ENCODE data around the gene PANK4.

Gene PANK4

DNA sequence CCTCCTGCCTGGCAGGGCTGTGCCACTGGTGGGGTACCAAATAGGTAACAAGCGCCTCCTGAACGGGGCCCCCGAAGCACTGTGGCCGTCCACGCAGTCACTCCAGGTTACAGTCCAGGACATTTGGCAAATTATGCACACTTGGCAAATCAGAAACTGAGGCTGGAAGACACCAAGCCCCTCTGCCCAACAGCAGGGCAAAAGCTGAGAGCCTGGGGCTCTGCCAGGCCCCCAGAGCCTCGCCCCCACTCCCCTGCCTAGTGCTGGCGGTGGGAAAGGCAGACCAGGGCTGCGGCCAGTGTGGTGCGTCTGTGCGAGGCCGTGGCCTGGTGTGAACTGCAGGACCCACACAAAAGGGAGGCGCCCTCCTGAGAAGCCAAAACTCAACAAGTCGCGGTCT, 9.4 kb downstream of the PANK4 start:
- no peak for DNase-seq (ENCODE audit: low read depth in 1 of 2, low spot score in 1 of 2)
- in situ Hi-C loops (cut with HindIII; ENCODE audit: low pct_unique_long_range_greater_than_20kb, low sequenced_read_pairs) = no loop called here
- no peak for TF ChIP-seq JUND (IDR thresholded peaks at IDR 0.05; ENCODE audit: low read depth)

DNA sequence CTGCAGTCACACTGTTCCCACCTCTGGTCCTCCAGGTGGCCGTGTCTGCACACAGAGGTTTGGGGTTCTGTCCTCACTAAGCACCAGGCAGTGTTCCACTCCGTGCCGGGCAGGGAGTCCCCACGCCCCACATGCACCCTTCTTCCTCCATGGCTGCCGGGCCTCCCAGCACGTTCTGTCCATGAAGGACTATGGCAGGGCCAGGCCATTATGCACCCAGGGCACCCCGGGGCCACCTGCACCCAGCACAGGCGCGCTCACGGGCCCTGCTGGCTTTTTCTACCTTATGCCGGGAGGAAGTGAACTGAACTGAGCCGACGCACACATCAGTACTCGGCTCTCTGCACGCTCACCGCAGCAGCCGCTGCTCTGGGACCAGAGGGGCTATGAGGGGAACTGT, 10.3 kb downstream of the PANK4 start:
- in situ Hi-C loops (cut with HindIII; ENCODE audit: low pct_unique_long_range_greater_than_20kb, low sequenced_read_pairs) = no loop called here
- no peak for DNase-seq (ENCODE audit: low read depth in 1 of 2, low spot score in 1 of 2)
- no peak for TF ChIP-seq JUND (IDR thresholded peaks at IDR 0.05; ENCODE audit: low read depth)

DNA sequence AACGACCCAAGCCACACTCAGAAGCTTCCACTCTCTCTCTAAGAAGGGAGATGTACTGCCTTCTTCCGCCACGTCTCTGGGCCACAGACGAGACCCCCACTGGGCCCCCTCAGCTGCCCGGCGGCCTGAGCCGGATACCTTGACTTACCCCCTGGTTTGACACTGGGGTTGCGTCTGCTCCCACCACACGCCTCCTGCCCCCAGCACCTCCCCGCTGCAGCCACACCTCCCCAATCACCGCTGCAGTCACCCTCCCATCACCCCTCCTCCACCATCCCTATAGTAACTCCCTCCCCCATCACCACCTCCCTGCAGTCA, 10.7 kb downstream of the PANK4 start:
- TF ChIP-seq JUND (IDR thresholded peaks at IDR 0.05; ENCODE audit: low read depth) = no peak
- in situ Hi-C loops (cut with HindIII; ENCODE audit: low pct_unique_long_range_greater_than_20kb, low sequenced_read_pairs) = no loop called here

DNA sequence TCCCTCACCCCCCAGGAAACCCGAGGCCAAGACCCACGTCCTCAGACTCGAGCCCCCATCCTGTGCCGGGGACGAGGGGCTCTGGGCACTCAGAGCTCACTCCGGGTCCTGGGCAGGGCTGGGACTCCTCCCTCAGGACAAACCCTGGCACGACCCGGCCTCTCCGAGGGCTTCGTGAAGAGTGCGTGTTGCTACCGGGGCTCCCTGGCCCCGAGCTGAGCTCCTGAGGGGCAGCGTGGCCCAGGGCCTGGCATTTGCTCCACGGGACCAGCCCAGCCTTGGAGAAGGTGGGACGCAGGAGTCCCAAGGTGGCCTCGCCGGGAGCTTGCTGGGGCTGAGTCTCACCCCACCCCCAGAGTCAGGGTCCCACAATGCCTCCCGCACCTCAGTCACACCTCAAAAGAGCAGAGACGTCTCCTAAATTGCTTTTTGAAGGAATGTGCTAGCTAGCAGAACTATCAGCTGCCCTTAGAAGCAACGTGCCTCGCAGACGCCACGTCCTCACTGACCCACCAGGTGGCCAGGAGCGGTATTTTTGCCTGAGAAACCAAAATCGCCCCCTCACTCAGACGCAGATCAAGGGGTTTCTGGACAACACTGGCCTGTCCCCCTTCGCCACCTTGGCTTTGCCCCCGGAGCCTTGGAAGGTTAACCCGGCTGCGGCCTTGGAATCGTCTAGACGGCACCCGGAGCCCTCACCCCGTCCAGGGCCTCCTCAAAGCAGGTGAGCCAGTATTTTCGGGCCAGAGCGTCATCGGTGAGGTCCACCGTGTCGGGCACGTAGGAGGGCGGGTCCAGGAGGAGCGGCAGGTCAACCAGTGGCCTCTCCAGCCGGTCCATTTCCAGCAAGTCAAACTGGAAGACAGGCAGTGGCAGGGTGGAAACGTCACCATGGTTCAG, 11.3 kb downstream of the PANK4 start:
- DNase-seq (ENCODE audit: low read depth in 1 of 2, low spot score in 1 of 2) = no peak
- in situ Hi-C loops (cut with HindIII; ENCODE audit: low pct_unique_long_range_greater_than_20kb, low sequenced_read_pairs) = no loop called here
- no peak for TF ChIP-seq JUND (IDR thresholded peaks at IDR 0.05; ENCODE audit: low read depth)

More for the DNA sequence above, 10.7 kb downstream of the PANK4 start:
- no peak for DNase-seq (ENCODE audit: low read depth in 1 of 2, low spot score in 1 of 2)

DNA sequence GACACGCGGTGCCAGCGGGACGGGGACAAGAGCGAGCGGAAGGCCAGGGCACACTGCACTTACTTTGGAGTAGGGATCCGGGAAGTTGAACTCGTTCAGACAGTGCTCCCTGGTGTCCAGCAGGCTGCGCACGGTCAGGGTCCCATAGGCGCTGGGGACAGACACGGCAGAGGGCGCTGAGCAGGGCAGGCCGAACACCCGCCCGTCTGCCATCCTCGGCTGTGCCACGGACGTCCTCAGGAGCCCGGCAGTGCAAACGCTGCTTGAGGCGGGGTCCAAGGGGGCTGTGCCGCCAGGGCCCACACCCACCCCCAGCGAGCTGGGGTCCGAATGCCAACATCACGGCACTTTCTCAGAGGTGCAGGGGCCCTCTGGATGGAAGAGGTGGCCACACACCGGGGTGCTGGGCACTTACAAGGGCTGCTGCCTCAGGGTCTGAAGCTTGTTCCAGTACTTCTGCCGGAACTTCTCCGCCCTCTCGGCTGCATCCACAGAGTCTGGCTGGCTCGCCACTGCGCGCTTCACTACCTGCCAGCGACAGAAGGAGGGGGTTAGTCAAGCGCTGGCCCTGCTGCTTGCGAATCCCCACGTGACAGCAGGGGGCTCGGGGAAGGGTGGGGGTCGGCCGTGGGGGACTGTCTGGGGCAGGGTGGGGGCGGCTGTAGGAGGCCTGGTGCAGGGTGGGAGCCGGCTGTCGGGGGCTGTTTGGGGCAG, 12.3 kb downstream of the PANK4 start:
- in situ Hi-C loops (cut with HindIII; ENCODE audit: low pct_unique_long_range_greater_than_20kb, low sequenced_read_pairs) = no loop called here
- no peak for TF ChIP-seq JUND (IDR thresholded peaks at IDR 0.05; ENCODE audit: low read depth)
- no peak for DNase-seq (ENCODE audit: low read depth in 1 of 2, low spot score in 1 of 2)

DNA sequence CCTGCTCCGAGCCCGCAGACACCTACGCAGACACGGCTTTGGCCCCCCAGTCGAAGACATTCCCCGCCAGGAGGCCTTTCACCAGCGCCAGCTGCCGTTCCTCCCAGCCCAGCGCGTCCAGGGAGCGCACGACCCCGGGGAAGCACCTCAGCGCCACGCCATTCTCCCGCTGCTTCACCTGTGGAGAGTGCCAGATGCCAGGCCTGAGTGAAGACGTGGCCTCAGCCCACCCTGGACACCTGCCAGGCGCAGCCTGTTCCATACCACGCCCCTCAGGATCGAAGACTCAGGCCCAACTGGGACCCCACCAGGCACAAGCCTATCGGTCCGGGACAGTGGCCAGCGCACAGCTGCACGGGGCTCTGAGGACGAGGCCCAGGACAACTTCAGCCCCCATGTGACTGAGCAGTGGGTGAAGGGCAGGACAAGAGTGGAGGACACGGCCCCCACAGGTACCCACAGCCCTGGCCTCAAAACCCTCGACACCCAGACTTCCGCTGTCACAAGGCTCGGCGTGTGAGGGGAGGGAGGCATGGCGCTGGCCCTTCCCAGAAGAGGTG, 13.5 kb downstream of the PANK4 start:
- no peak for DNase-seq (ENCODE audit: low read depth in 1 of 2, low spot score in 1 of 2)
- no peak for TF ChIP-seq JUND (IDR thresholded peaks at IDR 0.05; ENCODE audit: low read depth)
- in situ Hi-C loops (cut with HindIII; ENCODE audit: low pct_unique_long_range_greater_than_20kb, low sequenced_read_pairs) = no loop called here

DNA sequence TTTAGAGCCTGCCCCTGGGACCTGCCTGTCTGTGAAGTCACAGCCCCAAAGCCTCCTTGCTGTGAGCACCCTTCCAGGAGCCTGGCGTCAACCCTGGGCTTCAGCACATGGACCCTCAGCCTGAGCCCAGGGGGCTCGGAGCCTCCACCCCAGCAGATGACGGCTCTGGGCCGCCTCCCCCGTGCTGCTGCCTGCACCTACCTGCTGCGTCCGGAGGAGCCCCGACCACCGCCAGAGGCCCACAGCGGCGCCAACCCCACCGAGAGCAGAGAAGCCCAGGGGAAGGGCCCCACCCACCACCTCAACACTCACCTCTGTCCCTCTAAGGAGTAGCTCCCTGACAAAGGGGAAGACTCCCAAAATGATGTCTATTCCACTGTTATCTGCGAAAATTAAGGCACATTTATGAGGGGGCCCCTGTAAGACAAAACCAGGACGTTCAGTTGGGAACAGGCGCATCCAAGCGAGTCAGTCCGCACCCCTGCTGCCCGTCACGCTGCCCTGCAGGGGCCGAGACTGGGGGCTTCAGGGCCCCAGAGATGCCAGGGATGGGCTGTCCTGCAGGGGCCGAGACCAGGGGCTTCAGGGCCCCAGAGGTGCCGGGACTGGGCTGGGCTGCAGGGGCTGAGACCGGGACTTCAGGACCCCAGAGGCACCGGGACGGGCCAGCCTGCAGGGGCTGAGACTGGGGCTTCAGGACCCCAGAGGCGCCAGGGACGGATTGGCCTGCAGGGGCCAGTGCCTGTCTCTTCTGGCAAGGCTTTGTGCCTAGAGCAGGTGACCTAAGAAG, 15.8 kb downstream of the PANK4 start:
- no peak for TF ChIP-seq JUND (IDR thresholded peaks at IDR 0.05; ENCODE audit: low read depth)
- in situ Hi-C loops (cut with HindIII; ENCODE audit: low pct_unique_long_range_greater_than_20kb, low sequenced_read_pairs) = no loop called here

DNA sequence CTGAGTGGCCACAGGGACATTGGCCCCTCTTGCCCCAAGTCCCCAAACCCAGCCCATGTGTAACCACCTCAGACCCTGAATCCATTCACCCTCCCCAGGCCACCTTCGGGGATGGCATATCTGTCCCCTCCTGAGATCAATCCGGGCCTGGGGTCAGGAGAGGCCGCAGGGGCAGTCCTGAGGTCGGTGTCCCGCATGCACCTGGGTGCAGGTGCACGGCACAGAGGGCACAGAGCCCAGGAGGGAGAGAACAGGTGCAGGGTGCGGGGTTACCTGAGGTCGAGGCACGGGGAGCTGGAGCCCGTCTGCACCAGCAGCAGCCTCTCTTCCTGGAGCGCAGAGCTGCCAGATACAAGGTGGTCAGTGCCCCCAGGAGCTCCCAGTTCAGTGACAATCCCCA, 16.8 kb downstream of the PANK4 start:
- in situ Hi-C loops (cut with HindIII; ENCODE audit: low pct_unique_long_range_greater_than_20kb, low sequenced_read_pairs) = no loop called here
- no peak for TF ChIP-seq JUND (IDR thresholded peaks at IDR 0.05; ENCODE audit: low read depth)
- no peak for DNase-seq (ENCODE audit: low read depth in 1 of 2, low spot score in 1 of 2)

More for the DNA sequence above, 15.8 kb downstream of the PANK4 start:
- DNase-seq (ENCODE audit: low read depth in 1 of 2, low spot score in 1 of 2) = no peak

DNA sequence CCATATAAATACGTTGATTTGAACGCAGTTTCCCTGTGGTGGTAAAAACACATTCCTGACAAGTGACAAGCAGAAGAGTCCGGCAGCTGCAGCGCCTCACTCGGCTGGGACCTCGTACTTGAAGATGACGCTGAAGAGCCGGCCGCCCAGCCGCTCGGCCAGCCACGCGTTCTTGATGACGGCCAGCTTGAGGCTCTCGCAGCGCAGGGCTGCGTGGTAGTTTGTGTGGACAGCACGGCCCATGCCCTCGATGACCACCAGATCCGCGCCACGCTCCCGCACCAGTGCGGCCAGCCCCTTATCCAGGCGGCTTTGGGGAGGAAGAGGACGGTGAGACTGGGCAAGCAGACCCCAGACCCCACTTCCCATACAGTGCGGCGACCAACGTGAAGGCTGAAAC, 17.6 kb downstream of the PANK4 start:
- in situ Hi-C loops (cut with HindIII; ENCODE audit: low pct_unique_long_range_greater_than_20kb, low sequenced_read_pairs) = no loop called here
- DNase-seq (ENCODE audit: low read depth in 1 of 2, low spot score in 1 of 2) = no peak
- no peak for TF ChIP-seq JUND (IDR thresholded peaks at IDR 0.05; ENCODE audit: low read depth)

DNA sequence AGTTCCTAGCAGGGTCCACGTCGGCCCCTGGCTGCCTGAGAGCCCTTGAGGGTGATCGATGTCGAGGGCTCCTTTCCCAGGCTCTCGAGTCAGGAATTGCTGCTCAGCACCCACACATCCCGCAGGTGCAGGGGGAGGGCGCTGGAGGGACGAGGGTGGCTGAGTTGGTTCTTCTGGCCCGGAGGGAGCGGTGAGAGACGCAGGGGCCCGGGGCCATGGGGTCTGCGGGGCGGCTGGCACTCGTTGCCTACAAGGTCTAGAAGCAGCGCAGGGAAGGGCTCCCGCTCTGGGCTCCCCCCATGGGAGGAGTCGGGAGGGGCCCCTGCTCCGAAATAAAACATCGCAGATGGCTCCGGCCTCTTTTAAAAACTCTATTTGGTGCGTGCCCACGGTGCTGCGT, 18.2 kb downstream of the PANK4 start:
- in situ Hi-C loops (cut with HindIII; ENCODE audit: low pct_unique_long_range_greater_than_20kb, low sequenced_read_pairs) = no loop called here
- TF ChIP-seq JUND (IDR thresholded peaks at IDR 0.05; ENCODE audit: low read depth) = no peak
- no peak for DNase-seq (ENCODE audit: low read depth in 1 of 2, low spot score in 1 of 2)

DNA sequence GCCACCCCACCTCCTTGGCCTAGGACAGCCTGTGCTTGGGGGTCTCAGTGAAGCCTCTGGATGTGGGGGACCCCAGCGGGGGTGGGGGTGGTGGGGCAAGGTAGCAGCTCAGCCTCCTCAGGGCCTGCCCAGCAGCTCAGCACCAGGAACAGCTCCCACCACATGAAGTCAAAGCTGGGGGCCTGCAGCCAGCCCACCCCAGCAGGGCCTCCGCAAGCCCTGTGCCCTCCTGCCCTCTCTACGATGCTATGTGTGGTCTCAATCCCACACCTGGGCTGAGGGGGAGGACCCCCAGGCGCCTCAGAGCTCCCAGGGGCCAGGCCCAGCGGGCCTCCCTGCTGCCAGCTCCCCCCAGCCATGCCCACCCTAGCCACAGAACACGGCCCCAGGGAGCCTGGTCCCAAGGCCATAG, 18.6 kb downstream of the PANK4 start:
- in situ Hi-C loops (cut with HindIII; ENCODE audit: low pct_unique_long_range_greater_than_20kb, low sequenced_read_pairs) = no loop called here
- TF ChIP-seq JUND (IDR thresholded peaks at IDR 0.05; ENCODE audit: low read depth) = no peak

DNA sequence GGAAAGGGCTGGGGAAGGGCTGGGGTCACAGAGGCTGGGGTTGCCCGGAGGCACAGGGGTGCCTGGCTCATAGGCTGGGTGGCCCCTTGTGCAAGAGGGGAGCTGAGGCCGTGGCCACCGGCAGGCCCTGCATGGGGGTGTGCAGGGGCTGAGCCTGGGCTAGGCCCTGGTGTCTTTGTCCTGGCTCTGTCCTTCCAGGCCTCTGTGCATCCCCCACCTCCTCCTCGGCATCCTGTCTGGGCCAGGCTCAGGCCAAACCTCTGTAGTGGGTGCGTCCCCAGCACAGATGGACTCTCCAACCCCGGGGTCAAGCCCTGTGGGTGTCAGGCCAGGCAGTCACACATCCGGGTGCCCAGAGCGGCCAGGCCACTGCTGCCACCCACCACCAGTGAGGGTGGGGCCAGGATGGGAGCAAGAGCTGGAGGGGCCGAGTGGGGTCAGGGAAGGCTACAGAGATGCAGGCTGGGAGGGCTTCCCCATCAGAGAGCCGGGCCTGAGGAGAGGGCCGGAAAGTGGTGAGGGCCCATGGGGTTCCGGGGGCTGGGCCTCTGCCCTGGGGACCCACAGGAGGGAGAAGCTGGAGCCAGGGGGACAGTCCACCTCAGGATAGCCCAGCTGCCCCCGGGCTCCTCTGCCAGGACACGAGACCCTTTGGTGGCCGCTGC, 19.4 kb downstream of the PANK4 start:
- TF ChIP-seq JUND (IDR thresholded peaks at IDR 0.05; ENCODE audit: low read depth) = no peak
- no peak for DNase-seq (ENCODE audit: low read depth in 1 of 2, low spot score in 1 of 2)
- in situ Hi-C loops (cut with HindIII; ENCODE audit: low pct_unique_long_range_greater_than_20kb, low sequenced_read_pairs) = no loop called here

More for the DNA sequence above, 18.6 kb downstream of the PANK4 start:
- no peak for DNase-seq (ENCODE audit: low read depth in 1 of 2, low spot score in 1 of 2)
